Activated CD8-positive, alpha-beta memory T cell treated with anti-CD3 and anti-CD28 coated beads for 36 hours (primary cell): ENCODE data around the gene PSAP. TPM values are rescaled to one million over a fixed set of nuclear protein-coding genes. Genes with fewer than 3 reads are reported as not detected.

ENCODE experiments used
- CTCF ChIA-PET: fragments of 350-600 bp; sonication (Branson Sonifier 250); formaldehyde crosslinking; loops from one replicate; lab custom pipeline; 2021; ENCODE audit warnings: antibody characterized with exemption; lab: Charles Lee
- POLR2A ChIA-PET: fragments of 350-600 bp; sonication (Branson Sonifier 250); formaldehyde crosslinking; loops from one replicate; lab custom pipeline; 2021; ENCODE audit warnings: antibody characterized with exemption; lab: Charles Lee
- total RNA-seq, 2 experiments: library from RNA; stranded (reverse); gene quantifications; one replicate each; pipeline ENCODE4 v1.2.3, GENCODE V29; 2021

PSAP gene
- total RNA-seq, 2 experiments from 2014 or later: 99.0 to 102 TPM

GRCh38 chr10:71835671-71836595 is 15.1 kb downstream of the PSAP start:
- POLR2A ChIA-PET: no interaction called here
- CTCF ChIA-PET: interaction anchor here (0.7 to 1.0 kb wide), 2 partner anchors 67 to 1359 kb away, joined by 3 to 6 read pairs; no protein-coding TSS in a partner anchor

- POLR2A ChIA-PET: no interaction called here
- CTCF ChIA-PET: no interaction called here
These were observed 16.7 kb downstream of the PSAP start for GRCh38 chr10:71834343-71834674.

- ChIA-PET POLR2A (no interaction called here), CTCF (no interaction called here)
These were observed 17.4 kb downstream of the PSAP start for GRCh38 chr10:71833451-71834342.

GRCh38 chr10:71832967-71833366 is 18.1 kb downstream of the PSAP start:
- ChIA-PET CTCF (no interaction called here), POLR2A (no interaction called here)

- POLR2A ChIA-PET: no interaction called here
- CTCF ChIA-PET: interaction anchor here (2.3 kb wide), 1 partner anchor 20 kb away, joined by 7 read pairs; no protein-coding TSS in a partner anchor
These were observed 19.2 kb downstream of the PSAP start for GRCh38 chr10:71831646-71832552.

- ChIA-PET POLR2A (no interaction called here), CTCF (interaction anchor here (2.3 kb wide), 1 partner anchor 19 kb away, joined by 7 read pairs; no protein-coding TSS in a partner anchor)
These were observed 20.3 kb downstream of the PSAP start for GRCh38 chr10:71830726-71831125.

GRCh38 chr10:71829896-71830295 is 21.2 kb downstream of the PSAP start:
- POLR2A ChIA-PET: no interaction called here

GRCh38 chr10:71829171-71829570 is 21.9 kb downstream of the PSAP start:
- ChIA-PET POLR2A (no interaction called here), CTCF (interaction anchor here (0.9 to 2.3 kb wide), 2 partner anchors 17 to 70 kb away, joined by 3 to 7 read pairs; no protein-coding TSS in a partner anchor)

More at GRCh38 chr10:71829896-71830295, 21.2 kb downstream of the PSAP start:
- CTCF ChIA-PET: interaction anchor here (2.3 kb wide), 1 partner anchor 18 kb away, joined by 7 read pairs; no protein-coding TSS in a partner anchor

GRCh38 chr10:71828702-71829101 is 22.3 kb downstream of the PSAP start:
- CTCF ChIA-PET: interaction anchor here (0.9 to 1.6 kb wide), 2 partner anchors 10 to 70 kb away, joined by 3 to 7 read pairs; no protein-coding TSS in a partner anchor
- POLR2A ChIA-PET: no interaction called here

GRCh38 chr10:71827852-71828251 is 23.2 kb downstream of the PSAP start:
- CTCF ChIA-PET: interaction anchor here (1.6 kb wide), 1 partner anchor 9 kb away, joined by 7 read pairs; no protein-coding TSS in a partner anchor
- POLR2A ChIA-PET: no interaction called here

GRCh38 chr10:71825217-71825616 is 25.8 kb downstream of the PSAP start:
- CTCF ChIA-PET: interaction anchor here (0.6 kb wide), 1 partner anchor 14 kb away, joined by 5 read pairs; no protein-coding TSS in a partner anchor
- POLR2A ChIA-PET: no interaction called here

GRCh38 chr10:71824333-71824732 is 26.7 kb downstream of the PSAP start:
- ChIA-PET CTCF (interaction anchor here (2.3 kb wide), 1 partner anchor 12 kb away, joined by 6 read pairs; no protein-coding TSS in a partner anchor), POLR2A (no interaction called here)

GRCh38 chr10:71823356-71823755 is 27.7 kb downstream of the PSAP start:
- ChIA-PET POLR2A (no interaction called here), CTCF (interaction anchor here (2.3 kb wide), 1 partner anchor 11 kb away, joined by 6 read pairs; no protein-coding TSS in a partner anchor)

GRCh38 chr10:71821909-71822763 is 28.9 kb downstream of the PSAP start:
- CTCF ChIA-PET: interaction anchor here (1.2 to 2.3 kb wide), 2 partner anchors 10 to 49 kb away, joined by 5 to 6 read pairs; partner anchors contain the start of gene VSIR
- POLR2A ChIA-PET: interaction anchor here (0.6 kb wide), 1 partner anchor 124 kb away, joined by 7 read pairs; no protein-coding TSS in a partner anchor

GRCh38 chr10:71820966-71821365 is 30.1 kb downstream of the PSAP start:
- POLR2A ChIA-PET: no interaction called here
- CTCF ChIA-PET: interaction anchor here (0.6 kb wide), 1 partner anchor 78 kb away, joined by 4 read pairs; no protein-coding TSS in a partner anchor

GRCh38 chr10:71819985-71820384 is 31.1 kb downstream of the PSAP start:
- CTCF ChIA-PET: no interaction called here
- POLR2A ChIA-PET: no interaction called here

GRCh38 chr10:71819441-71819861 is 31.6 kb downstream of the PSAP start:
- ChIA-PET CTCF (interaction anchor here (1.3 kb wide), 1 partner anchor 8 kb away, joined by 7 read pairs; no protein-coding TSS in a partner anchor), POLR2A (no interaction called here)
